GM12864 (cell line): ENCODE measurements around the gene SFTPA2.
"Not testable (repeated sequence)": the region's sequence is repeated elsewhere in the genome, so short reads cannot be mapped to it uniquely, and the experiment has no call there.

Experiments
- DNase-seq: peaks from one replicate; pipeline ENCODE4 v3.0.0-alpha.2; 2011; ENCODE audit warnings: low read depth
- H3K4me3 ChIP-seq: 2 replicates; pipeline ENCODE4 v1.5.1; 2011; ENCODE audit warnings: mild to moderate bottlenecking, low read depth, low read length, control low read depth
- TF ChIP-seq, protein P1 (sequence below): IDR thresholded peaks from 2 replicates; pipeline ENCODE4 v1.5.1; 2011; ENCODE audit warnings: low read depth, mild to moderate bottlenecking, moderate library complexity, low read length, control low read depth, inconsistent platforms; ENCODE audit errors: missing control alignments

The SFTPA2 gene

DNA sequence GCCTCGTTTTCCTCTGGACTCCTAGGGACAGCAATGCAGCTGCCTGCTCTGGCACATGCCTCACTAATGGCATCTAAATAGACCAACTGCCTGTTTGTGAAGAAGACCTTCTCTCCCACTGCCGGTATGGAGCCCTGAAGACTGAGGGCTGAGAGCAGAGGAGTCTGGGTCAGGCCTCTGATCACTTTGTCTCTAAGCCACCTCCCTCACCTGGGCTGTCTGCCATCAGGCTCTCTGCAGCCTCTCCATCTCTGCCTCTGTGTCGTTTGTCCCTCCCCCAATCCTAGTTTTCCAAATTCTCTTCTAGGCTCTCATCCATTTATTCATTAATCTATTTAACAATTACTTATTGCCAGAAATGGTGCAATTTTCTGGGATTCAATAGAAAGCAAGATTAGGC lies 35.3 kb upstream of the SFTPA2 start:
- no peak overlapping the region for H3K4me3 ChIP-seq
- DNase-seq, result no peak
- TF ChIP-seq, protein P1, sequence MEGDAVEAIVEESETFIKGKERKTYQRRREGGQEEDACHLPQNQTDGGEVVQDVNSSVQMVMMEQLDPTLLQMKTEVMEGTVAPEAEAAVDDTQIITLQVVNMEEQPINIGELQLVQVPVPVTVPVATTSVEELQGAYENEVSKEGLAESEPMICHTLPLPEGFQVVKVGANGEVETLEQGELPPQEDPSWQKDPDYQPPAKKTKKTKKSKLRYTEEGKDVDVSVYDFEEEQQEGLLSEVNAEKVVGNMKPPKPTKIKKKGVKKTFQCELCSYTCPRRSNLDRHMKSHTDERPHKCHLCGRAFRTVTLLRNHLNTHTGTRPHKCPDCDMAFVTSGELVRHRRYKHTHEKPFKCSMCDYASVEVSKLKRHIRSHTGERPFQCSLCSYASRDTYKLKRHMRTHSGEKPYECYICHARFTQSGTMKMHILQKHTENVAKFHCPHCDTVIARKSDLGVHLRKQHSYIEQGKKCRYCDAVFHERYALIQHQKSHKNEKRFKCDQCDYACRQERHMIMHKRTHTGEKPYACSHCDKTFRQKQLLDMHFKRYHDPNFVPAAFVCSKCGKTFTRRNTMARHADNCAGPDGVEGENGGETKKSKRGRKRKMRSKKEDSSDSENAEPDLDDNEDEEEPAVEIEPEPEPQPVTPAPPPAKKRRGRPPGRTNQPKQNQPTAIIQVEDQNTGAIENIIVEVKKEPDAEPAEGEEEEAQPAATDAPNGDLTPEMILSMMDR, result no peak

DNA sequence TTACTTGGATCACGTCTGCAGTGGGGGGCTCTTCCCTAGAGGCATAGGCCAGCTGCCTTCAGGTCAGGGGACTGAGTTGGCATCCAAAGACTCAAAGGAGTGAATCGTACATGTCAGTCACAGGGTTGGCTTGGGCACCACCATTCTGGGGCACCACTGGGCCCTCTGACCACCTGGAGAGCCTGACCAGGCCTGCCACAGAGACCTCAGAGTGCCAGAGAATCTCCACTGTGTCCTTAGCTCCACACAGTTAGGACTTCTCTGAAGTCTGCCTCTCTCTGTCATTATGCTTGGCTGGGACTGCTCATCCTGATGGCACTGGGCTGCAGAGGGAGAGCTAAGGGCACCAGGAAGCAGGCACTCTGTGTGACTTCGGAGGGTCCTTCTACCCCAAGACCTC lies 34.4 kb upstream of the SFTPA2 start:
- not testable (repeated sequence) for H3K4me3 ChIP-seq, DNase-seq

DNA sequence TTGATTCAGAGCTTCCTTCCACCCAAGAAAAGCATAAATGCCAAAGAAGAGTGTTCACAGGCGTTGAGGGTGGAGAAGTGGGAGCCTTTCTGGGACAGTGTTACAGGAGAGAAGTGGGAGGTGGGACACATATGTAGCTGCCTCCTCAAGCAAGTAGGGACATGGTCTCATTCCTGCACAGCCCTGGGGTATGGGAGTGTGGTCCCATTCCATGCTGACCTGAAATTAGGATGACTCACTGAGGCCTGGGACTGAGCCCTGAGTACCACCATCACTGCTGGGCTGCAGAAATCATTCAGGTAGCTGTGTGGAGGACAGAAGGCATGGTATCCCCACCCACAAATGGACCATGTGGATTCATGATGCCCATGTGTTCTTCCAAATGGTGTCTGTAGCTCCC lies 33.2 kb upstream of the SFTPA2 start:
- no peak overlapping the region for H3K4me3 ChIP-seq
- DNase-seq, result no peak
- TF ChIP-seq, protein P1, result no peak

DNA sequence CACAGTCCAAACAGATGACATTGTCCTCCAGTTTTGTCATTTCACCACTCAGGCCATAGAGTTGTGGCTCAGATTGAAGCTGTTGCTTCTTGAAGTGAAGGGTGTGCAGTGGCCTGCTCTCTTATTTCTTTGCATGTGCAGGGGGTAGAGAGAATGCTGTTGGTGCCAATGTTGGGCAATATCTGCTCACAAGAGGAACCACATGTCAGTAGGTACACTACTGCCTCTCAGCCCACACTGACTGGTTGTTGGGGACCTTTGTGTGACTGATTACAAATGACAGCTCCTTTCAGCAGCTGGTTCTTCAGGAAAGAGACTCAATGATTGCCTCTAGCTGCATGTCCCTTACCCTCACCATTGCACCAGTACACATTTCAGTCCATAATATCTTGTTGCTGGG lies 28.6 kb upstream of the SFTPA2 start:
- TF ChIP-seq, protein P1, result no peak
- no peak for DNase-seq
- H3K4me3 ChIP-seq, result no peak overlapping the region

DNA sequence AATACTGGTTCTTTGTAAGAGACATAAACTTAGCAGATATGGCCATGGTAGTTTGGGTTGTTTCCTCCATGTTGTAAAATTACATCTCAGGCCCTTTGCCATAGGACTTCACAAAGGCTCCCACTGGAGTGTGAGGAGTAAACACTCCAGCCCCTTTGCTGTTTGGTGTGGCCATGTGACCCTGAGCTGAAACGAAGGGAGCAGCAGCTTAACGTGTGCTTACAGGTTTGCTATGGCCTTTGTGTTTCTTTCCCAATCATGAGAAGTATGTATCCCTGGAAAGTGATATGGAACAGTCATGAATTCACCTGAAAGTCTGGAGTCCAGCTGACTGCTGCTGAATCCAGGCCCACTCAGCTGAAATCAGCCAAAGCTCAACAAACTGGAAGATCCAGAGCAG lies 26.7 kb upstream of the SFTPA2 start:
- TF ChIP-seq, protein P1, result no peak
- DNase-seq, result no peak
- H3K4me3 ChIP-seq, result no peak overlapping the region

DNA sequence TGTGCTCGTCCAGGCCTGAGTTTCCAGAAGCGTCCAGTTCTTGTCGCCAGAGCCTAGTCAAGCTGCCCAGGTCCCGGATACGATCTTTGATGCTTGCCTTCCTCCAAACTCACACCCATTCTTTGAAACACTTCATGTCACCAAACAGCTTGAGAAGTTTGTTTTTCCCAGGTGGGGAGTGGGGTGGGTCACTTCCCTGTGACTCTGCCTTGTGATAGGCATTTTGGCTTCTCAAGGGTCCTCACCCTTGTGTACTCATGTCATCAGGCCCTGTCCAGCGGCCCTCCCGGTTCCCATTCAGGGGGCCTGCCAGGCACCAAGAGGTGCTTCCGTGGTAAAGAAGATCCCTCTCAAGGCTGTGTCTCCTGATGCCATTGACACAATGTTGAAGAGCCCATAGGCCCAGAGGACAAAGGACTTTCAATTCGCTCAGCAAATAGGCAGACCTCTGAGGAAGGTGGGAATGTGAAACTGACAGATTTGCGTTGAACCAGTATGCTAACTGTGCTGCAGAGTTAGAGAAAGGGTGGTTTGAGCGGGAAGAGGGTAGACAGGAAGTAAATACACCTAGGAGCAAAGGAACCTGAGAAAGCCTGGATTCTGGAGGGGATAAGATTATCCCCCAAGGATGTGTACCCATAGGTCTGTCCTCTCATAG lies 25.8 kb upstream of the SFTPA2 start:
- TF ChIP-seq, protein P1, result no peak
- DNase-seq, result no peak
- no peak overlapping the region for H3K4me3 ChIP-seq

DNA sequence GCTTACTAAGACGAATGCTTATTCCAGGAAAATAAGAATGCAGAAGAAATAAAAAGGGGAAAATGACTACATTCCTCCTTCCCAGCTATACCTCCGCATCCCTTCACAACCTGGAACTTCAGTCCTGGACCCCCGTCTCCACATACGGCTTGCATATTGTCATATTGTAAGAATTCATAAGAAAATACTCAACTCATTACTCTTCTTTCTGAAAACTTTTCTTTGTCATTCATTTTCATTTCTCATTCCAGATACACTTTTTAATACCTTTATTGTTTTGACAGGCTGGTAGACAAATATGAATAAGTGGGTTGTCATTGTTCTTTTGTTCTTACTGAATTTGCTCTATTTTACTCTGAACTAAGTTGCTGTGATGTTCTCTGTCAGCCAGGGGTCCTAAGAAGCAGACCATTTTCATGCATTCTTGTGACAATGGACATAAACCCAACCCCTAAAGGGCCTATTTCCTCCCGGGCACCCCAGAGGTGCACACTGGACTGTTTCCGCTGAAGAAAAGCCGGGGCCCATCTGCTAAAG lies 23.3 kb upstream of the SFTPA2 start:
- TF ChIP-seq, protein P1, result no peak
- no peak for DNase-seq
- no peak overlapping the region for H3K4me3 ChIP-seq

DNA sequence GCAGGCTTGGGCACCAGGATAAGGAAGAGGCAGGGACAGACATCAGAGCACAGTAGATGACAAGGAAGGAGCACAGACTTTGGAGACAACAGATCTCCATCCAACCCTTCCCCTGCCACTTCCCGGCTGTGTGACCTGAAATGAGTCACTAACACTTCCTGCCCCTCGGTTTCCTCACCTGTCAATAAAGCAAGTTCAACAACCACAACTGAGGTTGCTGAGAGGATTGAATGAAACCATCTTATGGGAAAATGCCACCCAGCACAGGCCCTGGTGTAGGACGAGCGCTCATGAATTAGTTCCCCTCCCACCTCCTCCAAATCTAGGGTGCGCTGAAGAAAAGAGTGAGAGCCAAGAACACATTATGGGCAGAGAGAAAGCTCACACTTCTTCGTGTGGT lies 22.7 kb upstream of the SFTPA2 start:
- not testable (repeated sequence) for H3K4me3 ChIP-seq, DNase-seq
